K562 (cell line): Measurements from ENCODE around the gene EP300. TPM values are rescaled to one million over a fixed set of nuclear protein-coding genes. Genes with fewer than 3 reads are reported as not detected.

Experiments
- ATAC-seq: fragments of 200-7000 bp; cut with Tn5 transposase; 3 replicates; pipeline ENCODE4 v1.9.1; 2020; ENCODE audit warnings: moderate library complexity
- BruUV-seq: library from RNA; stranded (reverse); fragments of 400-500 nt; replicated peaks from 2 replicates; lab custom pipeline; 2021; lab: Mats Ljungman, UMichigan
- CTCF ChIA-PET: fragments of 300-600 bp; formaldehyde crosslinking; extraction: SDS; loops from one replicate; lab custom pipeline; 2021; ENCODE audit warnings: low intra/inter-chr PET ratio; lab: Yijun Ruan, JAX
- POLR2A ChIA-PET: fragments of 300-600, 350-650 bp; sonication (Branson Sonifier 250); formaldehyde crosslinking; extraction: SDS; loops from one replicate; lab custom pipeline; 2021; ENCODE audit warnings: antibody characterized with exemption, inconsistent platforms; lab: Yijun Ruan, JAX
- DNase-seq, 4 experiments: peaks; one replicate each; pipeline versions ENCODE4 v3.0.0 to v3.0.0-alpha.2; 2011 to 2018; ENCODE audit warnings: low spot score in 3 of 4, mixed read lengths in 3 of 4; ENCODE audit errors: extremely low read depth in 1 of 4
- FAIRE-seq: peaks from 2 replicates; lab custom pipeline; 2011; peaks lifted over from hg19 to GRCh38; lab: Jason Lieb, UNC
- H2AFZ ChIP-seq: 2 replicates; pipeline ENCODE4 v1.6.0; 2011; ENCODE audit warnings: low read depth, low read length, control low read depth, inconsistent platforms
- H3K27ac ChIP-seq: fragments of 200-600 bp; 3 replicates; pipeline ENCODE4 v1.8.0; 2011; ENCODE audit warnings: low read depth, mild to moderate bottlenecking, control low read depth, inconsistent platforms, low read length, moderate library complexity, mixed read lengths; ENCODE audit errors: extremely low read depth
- H3K27me3 ChIP-seq, 2 experiments: fragments of 300-600 bp in 1 of 2; 2 replicates in 1 of 2; 3 replicates in 1 of 2; pipeline versions ENCODE4 v1.6.0 to v1.8.0; 2011; ENCODE audit warnings: inconsistent platforms in 2 of 2, low read length in 2 of 2, mild to moderate bottlenecking in 1 of 2, mixed read lengths in 1 of 2, moderate library complexity in 1 of 2; ENCODE audit not compliant: control insufficient read depth in 2 of 2, insufficient read depth in 2 of 2
- H3K36me3 ChIP-seq: fragments of 300-600 bp; 3 replicates; pipeline ENCODE4 v1.8.0; 2011; ENCODE audit warnings: mild to moderate bottlenecking, low read length, inconsistent platforms; ENCODE audit not compliant: control insufficient read depth, insufficient read depth
- H3K4me1 ChIP-seq, 2 experiments: fragments of 200-600 bp in 1 of 2; replicated peaks in 1 of 2; 2 replicates in 1 of 2; 3 replicates in 1 of 2; pipeline versions ENCODE4 v1.5.1 to v1.8.0; 2011; ENCODE audit warnings: inconsistent platforms in 2 of 2, low read length in 2 of 2, mild to moderate bottlenecking in 1 of 2, mixed read lengths in 1 of 2, moderate library complexity in 1 of 2; ENCODE audit not compliant: control insufficient read depth in 2 of 2, insufficient read depth in 2 of 2
- H3K4me2 ChIP-seq: 2 replicates; pipeline ENCODE4 v1.6.1; 2011; ENCODE audit warnings: low read length, control low read depth, inconsistent platforms, mixed read lengths; ENCODE audit not compliant: insufficient read depth
- H3K4me3 ChIP-seq: fragments of 200-600 bp; sonication (generic), shearing (Covaris generic); 2 replicates; pipeline ENCODE4 v1.5.1; 2016; ENCODE audit warnings: control low read depth, inconsistent platforms
- H3K79me2 ChIP-seq: fragments of 200-600 bp; 3 replicates; pipeline ENCODE4 v1.8.0; 2011; ENCODE audit warnings: low read length, inconsistent platforms; ENCODE audit not compliant: control insufficient read depth, insufficient read depth
- H3K9ac ChIP-seq, 2 experiments: 2 replicates each; pipeline versions ENCODE4 v1.6.0 to v1.6.1; 2011; ENCODE audit warnings: low read depth in 2 of 2, low read length in 2 of 2, control low read depth in 1 of 2, inconsistent platforms in 1 of 2, mild to moderate bottlenecking in 1 of 2, mixed read lengths in 1 of 2; ENCODE audit not compliant: insufficient read depth in 1 of 2
- H3K9me1 ChIP-seq: one replicate; pipeline ENCODE4 v1.6.0; 2011; ENCODE audit warnings: inconsistent platforms, mild to moderate bottlenecking, low read length, moderate library complexity; ENCODE audit not compliant: control insufficient read depth, insufficient read depth
- H3K9me3 ChIP-seq: replicated peaks from 2 replicates; pipeline ENCODE4 v1.5.1; 2011; ENCODE audit warnings: low read depth, low read length, inconsistent platforms; ENCODE audit not compliant: control insufficient read depth, insufficient read depth
- H4K20me1 ChIP-seq: replicated peaks from 2 replicates; pipeline ENCODE4 v1.6.1; 2011; ENCODE audit warnings: low read length, inconsistent platforms, mixed read lengths; ENCODE audit not compliant: control insufficient read depth, insufficient read depth
- CREBBP ChIP-seq: IDR thresholded peaks from one replicate; pipeline ENCODE4 v1.6.1; 2012; ENCODE audit warnings: low read depth, mild to moderate bottlenecking, control low read depth, inconsistent platforms, low read length
- E2F8 ChIP-seq: fragments of 450-650 bp; IDR thresholded peaks from 2 replicates; pipeline ENCODE4 v1.7.1; 2018; ENCODE audit warnings: mild to moderate bottlenecking, low read depth; ENCODE audit not compliant: partially characterized antibody
- ZNF41 ChIP-seq: fragments of 250-450 bp; sonication (Bioruptor Pico); conservative IDR thresholded peaks from 2 replicates; pipeline ENCODE4 v1.4.0; 2020; ENCODE audit warnings: mild to moderate bottlenecking
- WGBS: fragments of 100-300 bp; shearing (Covaris generic); methylation state at CpG from one replicate; pipeline ENCODE4 v1.1.6; 2016; ENCODE audit warnings: low coverage, mixed read lengths; ENCODE audit not compliant: insufficient coverage; ENCODE audit errors: missing lambda C conversion rate; 5-methylcytosine and 5-hydroxymethylcytosine counted together
- in situ Hi-C: fragments of 300-500 bp; cut with MboI; formaldehyde crosslinking; loops from 4 replicates; pipeline ENCODE4 v1.15.0; 2018; ENCODE audit warnings: inconsistent platforms, mixed read lengths
- intact Hi-C: fragments of 100-400 bp; cut with micrococcal nuclease; formaldehyde crosslinking; loops from 2 replicates; pipeline ENCODE4 v1.14.2; 2022
- polyA plus RNA-seq, 8 experiments: library from polyadenylated mRNA; depleted of rRNA in 4 of 8; stranded (reverse) in 5 of 8; unstranded in 3 of 8; fragments of >200 nt; fragmentation: Nextera tagmentation in 2 of 8; fragmentation: Illumina TruSeq in 1 of 8; extraction: Ambion mirVana in 2 of 8; extraction: Trizol in 1 of 8; gene quantifications; 2 replicates each; pipeline versions ENCODE4 v1.2.1 to v1.2.3, GENCODE V29; 2011 to 2014; ENCODE audit warnings: inconsistent platforms in 1 of 8, missing spikeins in 1 of 8
- total RNA-seq, 7 experiments: library from RNA; depleted of rRNA in 6 of 7; stranded (reverse); fragments of >200 nt in 6 of 7; fragmentation: Illumina TruSeq in 2 of 7; extraction: Trizol in 2 of 7; gene quantifications; 2 replicates each; pipeline versions ENCODE4 v1.2.1 to v1.2.3, GENCODE V29; 2011 to 2021; ENCODE audit warnings: low replicate concordance in 1 of 7

Gene EP300
- total and polyA plus RNA-seq, 9 of the 15 experiments (the other 6 are each of a cell fraction or from before 2014, with no cell fraction given), result 2.2 to 28.6 (median 10.9) TPM

DNA sequence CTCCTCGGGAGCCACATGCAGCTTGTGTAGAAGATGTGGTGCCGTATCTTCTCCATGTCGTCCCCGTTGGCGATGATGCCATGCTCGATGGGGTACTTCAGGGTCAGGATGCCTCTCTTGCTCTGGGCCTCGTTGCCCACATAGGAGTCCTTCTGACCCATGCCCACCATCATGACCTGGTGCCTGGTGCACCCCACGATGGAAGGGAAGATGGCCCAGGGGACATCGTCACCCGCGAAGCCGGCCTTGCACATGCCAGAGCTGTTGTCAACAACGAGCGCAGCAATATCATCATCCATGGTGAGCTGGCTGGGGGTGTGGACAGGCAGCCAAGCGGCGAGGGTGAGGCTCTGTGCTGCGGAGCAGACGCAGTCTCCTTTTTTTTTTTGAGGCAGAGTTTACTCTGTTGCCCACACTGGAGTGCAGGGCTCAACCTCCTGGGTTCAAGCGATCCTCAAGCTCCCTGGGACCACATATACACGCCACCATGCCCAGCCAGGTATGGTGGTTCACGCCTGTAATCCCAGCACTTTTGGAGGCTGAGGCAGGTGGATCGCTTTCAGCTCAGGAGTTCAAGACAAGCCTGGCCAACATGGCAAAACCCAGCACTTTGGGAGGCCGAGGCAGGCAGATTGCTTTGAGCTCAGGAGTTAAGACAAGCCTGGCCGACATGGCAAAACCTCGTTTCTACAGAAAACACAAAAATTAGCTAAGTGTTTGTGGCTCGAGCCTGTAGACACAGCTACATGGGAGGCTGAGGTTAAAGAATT lies 17.3 kb upstream of the EP300 start:
- H3K9me1 ChIP-seq, result no peaks in the 10 kb centered on the region
- H3K36me3 ChIP-seq, result no peaks in the 10 kb centered on the region
- in situ Hi-C loops, result no loop called here
- H3K27ac ChIP-seq, result no peak overlapping the region
- no peaks in the 10 kb centered on the region for H4K20me1 ChIP-seq
- TF ChIP-seq E2F8 (no peak), CREBBP (no peak), ZNF41 (no peak)
- no peak for DNase-seq
- BruUV-seq, result no TSS peak
- no peak overlapping the region; a peak in 1 of 4 replicates for H3K9ac ChIP-seq
- H3K79me2 ChIP-seq, result no peaks in the 10 kb centered on the region
- ChIA-PET POLR2A (interaction anchor here (0.5 to 1.0 kb wide), 5 partner anchors 12 to 122 kb away, joined by 3 to 5 read pairs (median 3); no protein-coding TSS in a partner anchor), CTCF (no interaction called here)
- no peaks in the 10 kb centered on the region for H3K9me3 ChIP-seq
- H3K4me2 ChIP-seq, result no peak overlapping the region
- WGBS, result 6% methylated on average over 25 of the region's 26 CpGs
- no peak overlapping the region for H3K4me3 ChIP-seq
- no peak for ATAC-seq
- intact Hi-C loops, result no loop called here
- H3K27me3 ChIP-seq, result peaks cover 12 to 27% of the 10 kb centered on the region in 2 experiments
- H3K4me1 ChIP-seq, result peaks cover 0 to 6% of the 10 kb centered on the region in 2 experiments; a peak in 1 of 5 replicates
- no peak for FAIRE-seq
- H2AFZ ChIP-seq, result no peak overlapping the region
